HCT116 (cell line): Measurements from ENCODE around the gene SUFU. TPM values are rescaled to one million over a fixed set of nuclear protein-coding genes. Genes with fewer than 3 reads are reported as not detected.

Experiments
- ATAC-seq: fragments of 200-7000 bp; cut with Tn5 transposase; 2 replicates; pipeline ENCODE4 v1.9.1; 2020; ENCODE audit warnings: mild to moderate bottlenecking, moderate library complexity
- BruUV-seq: library from RNA; stranded (reverse); fragments of 400-500 nt; replicated peaks from 2 replicates; lab custom pipeline; 2021; lab: Mats Ljungman, UMichigan
- CTCF ChIA-PET: fragments of 300-600 bp; sonication (Branson Sonifier 250); formaldehyde crosslinking; loops from one replicate; lab custom pipeline; 2021; ENCODE audit warnings: antibody characterized with exemption; lab: Charles Lee
- POLR2A ChIA-PET: fragments of 300-600, 350-600 bp; sonication (Branson Sonifier 250); formaldehyde crosslinking; loops from one replicate; lab custom pipeline; 2021; ENCODE audit warnings: antibody characterized with exemption; lab: Charles Lee
- RAD21 ChIA-PET, 2 experiments: fragments of 300-600 bp; sonication (Branson Sonifier 250); formaldehyde crosslinking; loops; one replicate each; lab custom pipeline; 2023; ENCODE audit warnings: low total read pairs in 2 of 2; ENCODE audit not compliant: uncharacterized antibody in 2 of 2, unreplicated experiment in 2 of 2, low non-redundant PET in 1 of 2; lab: Charles Lee
- DNase-seq: peaks from one replicate; pipeline ENCODE4 v3.0.0-alpha.2; 2010; ENCODE audit warnings: low read depth, low spot score
- H2AFZ ChIP-seq: fragments of 200-600 bp; shearing (Covaris generic), sonication (generic); 2 replicates; pipeline ENCODE4 v1.6.1; 2017; ENCODE audit warnings: low read depth, mixed run types, mixed read lengths, antibody characterized with exemption, low read length; ENCODE audit not compliant: poor library complexity, severe bottlenecking
- H3K27ac ChIP-seq: 2 replicates; pipeline ENCODE4 v1.5.1; 2012; ENCODE audit warnings: low read depth, low read length
- H3K27me3 ChIP-seq: fragments of 200-600 bp; sonication (generic); 2 replicates; pipeline ENCODE4 v1.6.1; 2016; ENCODE audit warnings: mixed run types, low read length, mixed read lengths; ENCODE audit not compliant: insufficient read depth
- H3K36me3 ChIP-seq, 2 experiments: fragments of 200-500 bp in 1 of 2; fragments of 200-600 bp in 1 of 2; sonication (Bioruptor generic) in 1 of 2; sonication (generic) in 1 of 2; 2 replicates each; pipeline versions ENCODE4 v1.5.1 to v1.6.1; 2014 to 2016; ENCODE audit warnings: low read length in 2 of 2, inconsistent platforms in 1 of 2, mixed read lengths in 1 of 2, mixed run types in 1 of 2; ENCODE audit not compliant: insufficient read depth in 2 of 2, control insufficient read depth in 1 of 2
- H3K4me1 ChIP-seq, 2 experiments: fragments of 200-600 bp in 1 of 2; sonication (generic) in 1 of 2; 2 replicates each; pipeline versions ENCODE4 v1.5.1 to v1.6.1; 2012 to 2017; ENCODE audit warnings: low read length in 2 of 2, inconsistent platforms in 1 of 2, mild to moderate bottlenecking in 1 of 2, mixed read lengths in 1 of 2, mixed run types in 1 of 2, moderate library complexity in 1 of 2; ENCODE audit not compliant: insufficient read depth in 2 of 2, control insufficient read depth in 1 of 2
- H3K4me2 ChIP-seq: fragments of 200-600 bp; sonication (generic); 2 replicates; pipeline ENCODE4 v1.6.1; 2017; ENCODE audit warnings: mixed run types, low read length, mixed read lengths
- H3K4me3 ChIP-seq, 2 experiments: fragments of 200-600 bp in 1 of 2; sonication (generic) in 1 of 2; replicated peaks in 1 of 2; 2 replicates each; pipeline ENCODE4 v1.5.1; 2011 to 2016; ENCODE audit warnings: low read length in 2 of 2, control low read depth in 1 of 2, low read depth in 1 of 2, mild to moderate bottlenecking in 1 of 2, mixed read lengths in 1 of 2, mixed run types in 1 of 2
- H3K79me2 ChIP-seq: fragments of 200-600 bp; sonication (generic); 2 replicates; pipeline ENCODE4 v1.6.1; 2017; ENCODE audit warnings: mild to moderate bottlenecking, mixed run types, low read length, moderate library complexity, mixed read lengths; ENCODE audit not compliant: insufficient read depth
- H3K9ac ChIP-seq: fragments of 200-600 bp; sonication (generic); 2 replicates; pipeline ENCODE4 v1.6.1; 2016; ENCODE audit warnings: low read length, mixed read lengths
- H3K9me2 ChIP-seq: fragments of 200-600 bp; sonication (generic), shearing (Covaris generic); 2 replicates; pipeline ENCODE4 v1.6.1; 2017; ENCODE audit warnings: mixed run types, mild to moderate bottlenecking, moderate library complexity; ENCODE audit not compliant: insufficient read depth
- H3K9me3 ChIP-seq, 2 experiments: fragments of 200-500 bp in 1 of 2; fragments of 200-600 bp in 1 of 2; sonication (Bioruptor generic) in 1 of 2; sonication (generic) in 1 of 2; 2 replicates each; pipeline ENCODE4 v1.6.1; 2014 to 2017; ENCODE audit warnings: low read length in 2 of 2, mixed read lengths in 2 of 2, inconsistent platforms in 1 of 2, low read depth in 1 of 2, mild to moderate bottlenecking in 1 of 2, mixed run types in 1 of 2, moderate library complexity in 1 of 2; ENCODE audit not compliant: control insufficient read depth in 1 of 2, insufficient read depth in 1 of 2
- H4K20me1 ChIP-seq: fragments of 200-600 bp; sonication (generic), shearing (Covaris generic); 2 replicates; pipeline ENCODE4 v1.6.1; 2017; ENCODE audit warnings: mixed run types, mild to moderate bottlenecking, moderate library complexity; ENCODE audit not compliant: insufficient read depth
- CBX3 ChIP-seq: IDR thresholded peaks from 2 replicates; pipeline ENCODE4 v1.6.1; 2012; ENCODE audit warnings: low read depth
- EZH2 ChIP-seq: fragments of 200-600 bp; sonication (generic); IDR thresholded peaks from 2 replicates; pipeline ENCODE4 v1.6.1; 2017; ENCODE audit warnings: antibody characterized with exemption, mixed run types
- FOSL1 ChIP-seq: IDR thresholded peaks from 2 replicates; pipeline ENCODE4 v1.6.1; 2012; ENCODE audit warnings: low read depth
- TCF7L2 ChIP-seq: IDR thresholded peaks from 2 replicates; pipeline ENCODE4 v1.7.0; 2011; ENCODE audit warnings: borderline replicate concordance, inconsistent platforms; ENCODE audit not compliant: insufficient read depth, insufficient read length; ENCODE audit errors: extremely low read depth
- intact Hi-C: fragments of 100-400 bp; cut with micrococcal nuclease; formaldehyde crosslinking; loops from 2 replicates; pipeline ENCODE4 v1.10.0; 2022
- total RNA-seq: library from RNA; stranded (reverse); gene quantifications from one replicate; pipeline ENCODE4 v1.2.1, GENCODE V29; 2021; ENCODE audit not compliant: unreplicated experiment
- TF ChIP-seq, protein P1 (sequence below): IDR thresholded peaks from 2 replicates; pipeline ENCODE4 v1.6.1; 2012

The SUFU gene
- total RNA-seq, 1 experiment from 2014 or later = 18.8 TPM

DNA sequence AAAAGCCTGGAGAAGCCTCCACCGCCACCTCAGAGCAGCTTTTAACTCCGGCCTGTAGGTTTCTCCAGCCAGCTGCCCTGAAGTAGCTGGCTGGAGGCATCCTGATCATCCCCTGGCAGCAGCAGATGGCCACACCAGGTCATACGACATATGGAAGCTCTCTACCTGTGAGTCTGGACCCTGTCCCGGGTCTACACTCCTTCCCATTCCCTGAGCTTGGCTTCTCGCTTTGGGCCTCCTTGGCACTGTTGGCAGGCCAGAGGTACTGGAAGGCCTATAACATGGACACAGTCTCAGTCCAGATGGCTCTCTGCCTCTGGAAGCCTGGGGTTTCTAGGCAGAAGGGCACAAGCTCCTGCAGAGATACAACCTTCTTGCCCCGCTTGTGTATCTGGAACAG is 97.0 kb downstream of the SUFU start:
- Histone ChIP-seq H3K27me3 (no peaks in the 10 kb centered on the region), H3K27ac (no peak overlapping the region), H3K9ac (no peak overlapping the region), H2AFZ (no peak overlapping the region), H3K36me3 (peaks cover 0 to 3% of the 10 kb centered on the region in 2 experiments; a peak in 1 of 4 replicates), H3K4me2 (no peak overlapping the region), H3K9me2 (no peaks in the 10 kb centered on the region), H3K9me3 (no peaks in the 10 kb centered on the region), H3K4me1 (peaks cover 37 to 51% of the 10 kb centered on the region in 2 experiments), H3K4me3 (no peak overlapping the region), H3K79me2 (no peaks in the 10 kb centered on the region), H4K20me1 (no peaks in the 10 kb centered on the region)
- ATAC-seq (no peak), DNase-seq (no peak)
- ChIA-PET POLR2A (no interaction called here), RAD21 (no interaction called here), CTCF (interaction anchor here (1.0 to 1.7 kb wide), 4 partner anchors 14 to 371 kb away, joined by 3 read pairs; no protein-coding TSS in a partner anchor)
- no peak for TF ChIP-seq FOSL1
- BruUV-seq = no TSS peak
- intact Hi-C loops = no loop called here

DNA sequence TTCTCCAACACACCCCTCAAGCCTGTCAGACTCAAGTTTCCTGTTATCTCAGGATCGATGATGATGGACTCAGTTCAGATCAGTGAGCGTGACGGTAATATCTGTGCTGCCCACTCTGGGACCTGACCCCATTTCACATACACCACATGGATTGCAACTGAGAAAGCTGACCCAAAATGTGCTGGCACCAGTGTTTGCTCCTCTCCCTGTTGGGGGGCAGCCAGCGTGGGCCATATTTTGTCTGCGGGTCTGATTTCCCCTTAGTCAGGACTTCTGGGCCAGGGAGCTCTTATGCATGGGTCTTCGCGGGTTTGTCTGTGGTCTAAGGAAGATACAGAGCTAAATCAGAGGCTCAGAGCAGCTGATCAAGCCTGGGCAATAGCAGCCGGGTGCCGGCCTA is 97.9 kb downstream of the SUFU start:
- Histone ChIP-seq H2AFZ (no peak overlapping the region), H3K9me2 (no peaks in the 10 kb centered on the region), H3K27me3 (no peaks in the 10 kb centered on the region), H3K9me3 (no peaks in the 10 kb centered on the region), H3K27ac (no peak overlapping the region), H4K20me1 (no peaks in the 10 kb centered on the region), H3K4me2 (no peak overlapping the region), H3K4me1 (peaks cover 40 to 51% of the 10 kb centered on the region in 2 experiments), H3K36me3 (peaks cover 0 to 3% of the 10 kb centered on the region in 2 experiments; a peak in 1 of 4 replicates), H3K79me2 (no peaks in the 10 kb centered on the region), H3K9ac (no peak overlapping the region), H3K4me3 (no peak overlapping the region)
- RAD21 ChIA-PET = interaction anchor here in 1 of 2 experiments (0.6 kb wide), 1 partner anchor 372 kb away, joined by 3 read pairs; no protein-coding TSS in a partner anchor
- TF ChIP-seq, protein P1, sequence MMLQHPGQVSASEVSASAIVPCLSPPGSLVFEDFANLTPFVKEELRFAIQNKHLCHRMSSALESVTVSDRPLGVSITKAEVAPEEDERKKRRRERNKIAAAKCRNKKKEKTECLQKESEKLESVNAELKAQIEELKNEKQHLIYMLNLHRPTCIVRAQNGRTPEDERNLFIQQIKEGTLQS = no peak
- TF ChIP-seq EZH2 (no peak), CBX3 (no peak), TCF7L2 (no peak)
- POLR2A ChIA-PET = no interaction called here
- no TSS peak for BruUV-seq
- intact Hi-C loops = no loop called here
- no peak for DNase-seq
- CTCF ChIA-PET = interaction anchor here (1.3 kb wide), 2 partner anchors 9 to 202 kb away, joined by 3 read pairs; no protein-coding TSS in a partner anchor
- ATAC-seq = no peak
